ENCODE measurements around the gene CHMP4B. TPM values are rescaled to one million over a fixed set of nuclear protein-coding genes. Genes with fewer than 3 reads are reported as not detected.

The CHMP4B gene
- total RNA-seq, 4 donors from 2014 or later: 62.1 to 95.8 (median 74.8) TPM

- no peak overlapping the region for H3K4me3 ChIP-seq
- TF ChIP-seq, protein P1, sequence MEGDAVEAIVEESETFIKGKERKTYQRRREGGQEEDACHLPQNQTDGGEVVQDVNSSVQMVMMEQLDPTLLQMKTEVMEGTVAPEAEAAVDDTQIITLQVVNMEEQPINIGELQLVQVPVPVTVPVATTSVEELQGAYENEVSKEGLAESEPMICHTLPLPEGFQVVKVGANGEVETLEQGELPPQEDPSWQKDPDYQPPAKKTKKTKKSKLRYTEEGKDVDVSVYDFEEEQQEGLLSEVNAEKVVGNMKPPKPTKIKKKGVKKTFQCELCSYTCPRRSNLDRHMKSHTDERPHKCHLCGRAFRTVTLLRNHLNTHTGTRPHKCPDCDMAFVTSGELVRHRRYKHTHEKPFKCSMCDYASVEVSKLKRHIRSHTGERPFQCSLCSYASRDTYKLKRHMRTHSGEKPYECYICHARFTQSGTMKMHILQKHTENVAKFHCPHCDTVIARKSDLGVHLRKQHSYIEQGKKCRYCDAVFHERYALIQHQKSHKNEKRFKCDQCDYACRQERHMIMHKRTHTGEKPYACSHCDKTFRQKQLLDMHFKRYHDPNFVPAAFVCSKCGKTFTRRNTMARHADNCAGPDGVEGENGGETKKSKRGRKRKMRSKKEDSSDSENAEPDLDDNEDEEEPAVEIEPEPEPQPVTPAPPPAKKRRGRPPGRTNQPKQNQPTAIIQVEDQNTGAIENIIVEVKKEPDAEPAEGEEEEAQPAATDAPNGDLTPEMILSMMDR (IDR thresholded peaks at IDR 0.05): no peak
- TF ChIP-seq POLR2AphosphoS5 (IDR thresholded peaks at IDR 0.05) (no peak), POLR2A (IDR thresholded peaks at IDR 0.05) (no peak), EP300 (IDR thresholded peaks at IDR 0.05) (no peak)
- H3K36me3 ChIP-seq: no peaks in the 10 kb centered on the region
- H3K9me3 ChIP-seq: no peaks in the 10 kb centered on the region
- H3K27me3 ChIP-seq: no peaks in the 10 kb centered on the region
- no peaks in the 10 kb centered on the region for H3K4me1 ChIP-seq
- DNase-seq (ENCODE audit: low spot score in 2 of 2): no peak
- 86% methylated on average over 11 of the region's 11 CpGs for WGBS
- no peak overlapping the region for H3K27ac ChIP-seq
These were observed 55.4 kb downstream of the CHMP4B start for GRCh38 chr20:33866398-33867100.

- WGBS: 94% methylated on average over 5 of the region's 7 CpGs
- Histone ChIP-seq H3K27ac (no peak overlapping the region), H3K4me3 (no peak overlapping the region), H3K9me3 (no peaks in the 10 kb centered on the region), H3K4me1 (no peaks in the 10 kb centered on the region), H3K36me3 (no peaks in the 10 kb centered on the region), H3K27me3 (no peaks in the 10 kb centered on the region)
- no peak for DNase-seq (ENCODE audit: low spot score in 2 of 2)
- TF ChIP-seq EP300 (IDR thresholded peaks at IDR 0.05): no peak
- TF ChIP-seq, protein P1 (IDR thresholded peaks at IDR 0.05): no peak
- TF ChIP-seq POLR2A (IDR thresholded peaks at IDR 0.05): no peak
- TF ChIP-seq POLR2AphosphoS5 (IDR thresholded peaks at IDR 0.05): no peak
These were observed 56.9 kb downstream of the CHMP4B start for GRCh38 chr20:33868042-33868441.

DNA sequence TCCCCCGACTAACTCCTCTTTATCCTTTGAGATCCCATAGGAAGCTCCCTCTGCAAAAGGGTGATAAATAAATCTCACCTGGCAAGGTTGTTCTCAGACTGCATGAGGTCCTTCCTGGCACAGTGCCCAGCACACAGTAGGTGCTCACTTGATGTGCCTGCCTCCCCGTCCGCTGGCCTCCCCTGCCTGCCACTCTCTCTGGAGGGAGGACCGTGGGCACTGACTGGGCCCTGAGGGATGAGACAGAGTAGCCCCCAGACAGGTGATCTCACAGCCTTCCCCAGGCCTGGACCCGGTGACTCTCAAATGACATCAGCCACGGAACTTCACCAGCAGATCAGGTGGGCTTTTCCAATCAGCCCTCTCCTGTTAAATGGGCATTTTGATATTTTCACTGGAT lies 57.4 kb downstream of the CHMP4B start:
- Histone ChIP-seq H3K9me3 (no peaks in the 10 kb centered on the region), H3K27me3 (no peaks in the 10 kb centered on the region), H3K27ac (no peak overlapping the region), H3K4me1 (no peaks in the 10 kb centered on the region), H3K4me3 (no peak overlapping the region), H3K36me3 (no peaks in the 10 kb centered on the region)
- TF ChIP-seq, protein P1 (IDR thresholded peaks at IDR 0.05): no peak
- TF ChIP-seq POLR2A (IDR thresholded peaks at IDR 0.05): no peak
- TF ChIP-seq POLR2AphosphoS5 (IDR thresholded peaks at IDR 0.05): no peak
- TF ChIP-seq EP300 (IDR thresholded peaks at IDR 0.05): no peak
- DNase-seq (ENCODE audit: low spot score in 2 of 2): no peak
- 66% methylated on average over 4 of the region's 6 CpGs for WGBS

- Histone ChIP-seq H3K4me3 (no peak overlapping the region), H3K36me3 (no peaks in the 10 kb centered on the region), H3K27ac (no peak overlapping the region), H3K27me3 (no peaks in the 10 kb centered on the region), H3K9me3 (no peaks in the 10 kb centered on the region), H3K4me1 (no peaks in the 10 kb centered on the region)
- no peak for DNase-seq (ENCODE audit: low spot score in 2 of 2)
- TF ChIP-seq, protein P1 (IDR thresholded peaks at IDR 0.05): no peak
- TF ChIP-seq EP300 (IDR thresholded peaks at IDR 0.05): no peak
- 75% methylated on average over 5 of the region's 5 CpGs for whole genome bisulfite sequencing
These were observed 58.1 kb downstream of the CHMP4B start for GRCh38 chr20:33869283-33869682.

GRCh38 chr20:33871362-33871761 lies 60.2 kb downstream of the CHMP4B start:
- 72% methylated on average over 12 of the region's 12 CpGs for WGBS
- H3K4me1 ChIP-seq: no peaks in the 10 kb centered on the region
- TF ChIP-seq POLR2AphosphoS5 (IDR thresholded peaks at IDR 0.05) (no peak), POLR2A (IDR thresholded peaks at IDR 0.05) (no peak), EP300 (IDR thresholded peaks at IDR 0.05) (no peak)
- TF ChIP-seq, protein P1 (IDR thresholded peaks at IDR 0.05): no peak
- H3K27ac ChIP-seq: no peak overlapping the region
- H3K9me3 ChIP-seq: no peaks in the 10 kb centered on the region
- DNase-seq (ENCODE audit: low spot score in 2 of 2): no peak
- no peaks in the 10 kb centered on the region for H3K36me3 ChIP-seq
- H3K4me3 ChIP-seq: no peak overlapping the region
- no peaks in the 10 kb centered on the region for H3K27me3 ChIP-seq
